GM21515 (cell line): ENCODE measurements around the gene C22orf42.
"Not testable (repeated sequence)": the region's sequence is repeated elsewhere in the genome, so short reads cannot be mapped to it uniquely, and the experiment has no call there.

ENCODE experiments used
- ATAC-seq: cut with Tn5 transposase; IDR thresholded peaks from one replicate; pipeline ENCODE4 v1.9.1; 2021; ENCODE audit not compliant: unreplicated experiment

C22orf42 gene

GRCh38 chr22:32191021-32191420 lies 31.9 kb upstream of the C22orf42 start:
- not testable (repeated sequence) for ATAC-seq

GRCh38 chr22:32185821-32186220 lies 26.7 kb upstream of the C22orf42 start:
- no peak for ATAC-seq

GRCh38 chr22:32183625-32184024 lies 24.5 kb upstream of the C22orf42 start:
- no peak for ATAC-seq

GRCh38 chr22:32181043-32181442 lies 21.9 kb upstream of the C22orf42 start:
- no peak for ATAC-seq

GRCh38 chr22:32177221-32177765 lies 18.2 kb upstream of the C22orf42 start:
- no peak for ATAC-seq

- ATAC-seq, result no peak
Observed at GRCh38 chr22:32175683-32176644, 16.9 kb upstream of the C22orf42 start.

- ATAC-seq, result no peak
Observed at GRCh38 chr22:32175115-32175514, 16.0 kb upstream of the C22orf42 start.

- ATAC-seq, result no peak
Observed at GRCh38 chr22:32165681-32166080, 6.6 kb upstream of the C22orf42 start.

- no peak for ATAC-seq
Observed at GRCh38 chr22:32164075-32164860, 5.2 kb upstream of the C22orf42 start.

GRCh38 chr22:32160411-32160810 lies 1.3 kb upstream of the C22orf42 start:
- not testable (repeated sequence) for ATAC-seq

- ATAC-seq, result not testable (repeated sequence)
Observed at GRCh38 chr22:32157632-32158031, 1.5 kb downstream of the C22orf42 start.

- not testable (repeated sequence) for ATAC-seq
Observed at GRCh38 chr22:32154727-32155126, 4.4 kb downstream of the C22orf42 start.

GRCh38 chr22:32151641-32152040 lies 7.5 kb downstream of the C22orf42 start:
- not testable (repeated sequence) for ATAC-seq

- ATAC-seq, result not testable (repeated sequence)
Observed at GRCh38 chr22:32150647-32151046, 8.5 kb downstream of the C22orf42 start.

- not testable (repeated sequence) for ATAC-seq
Observed at GRCh38 chr22:32148372-32148771, 10.7 kb downstream of the C22orf42 start.

- not testable (repeated sequence) for ATAC-seq
Observed at GRCh38 chr22:32147128-32147527, 12.0 kb downstream of the C22orf42 start.

GRCh38 chr22:32144496-32145274 lies 14.4 kb downstream of the C22orf42 start:
- ATAC-seq, result no peak

GRCh38 chr22:32142600-32142999 lies 16.5 kb downstream of the C22orf42 start:
- no peak for ATAC-seq

- ATAC-seq, result not testable (repeated sequence)
Observed at GRCh38 chr22:32140688-32141087, 18.4 kb downstream of the C22orf42 start.

GRCh38 chr22:32138576-32138975 lies 20.5 kb downstream of the C22orf42 start:
- ATAC-seq, result not testable (repeated sequence)
